HUES6 (cell line): ENCODE results near the gene STAT5B.
"Not testable (repeated sequence)": the region's sequence is repeated elsewhere in the genome, so short reads cannot be mapped to it uniquely, and the experiment has no call there.

Experiments used
- H3K27ac ChIP-seq: 2 replicates; pipeline ENCODE4 v1.7.0; 2013; ENCODE audit warnings: low read depth, mild to moderate bottlenecking, low read length, inconsistent platforms
- H3K27me3 ChIP-seq: 2 replicates; pipeline ENCODE4 v1.6.1; 2013; ENCODE audit warnings: low read length; ENCODE audit not compliant: control insufficient read depth, insufficient read depth
- H3K36me3 ChIP-seq: 2 replicates; pipeline ENCODE4 v1.6.1; 2013; ENCODE audit warnings: low read length; ENCODE audit not compliant: control insufficient read depth, insufficient read depth
- H3K4me1 ChIP-seq: 2 replicates; pipeline ENCODE4 v1.6.1; 2013; ENCODE audit warnings: low read length; ENCODE audit not compliant: control insufficient read depth, insufficient read depth
- H3K4me3 ChIP-seq: 2 replicates; pipeline ENCODE4 v1.5.1; 2013; ENCODE audit warnings: low read depth, low read length
- H3K9ac ChIP-seq: one replicate; pipeline ENCODE4 v1.6.1; 2013; ENCODE audit warnings: mild to moderate bottlenecking, low read length
- H3K9me3 ChIP-seq: 2 replicates; pipeline ENCODE4 v1.6.1; 2013; ENCODE audit warnings: low read depth, low read length; ENCODE audit not compliant: control insufficient read depth, insufficient read depth

The STAT5B gene

GRCh38 chr17:42225646-42226045 lies 50.5 kb downstream of the STAT5B start:
- no peak overlapping the region for H3K4me3 ChIP-seq
- no peak overlapping the region for H3K9ac ChIP-seq
- H3K27ac ChIP-seq, result no peak overlapping the region
- no peaks in the 10 kb centered on the region for H3K4me1 ChIP-seq
- H3K36me3 ChIP-seq, result peaks cover 30% of the 10 kb centered on the region
- H3K27me3 ChIP-seq, result no peaks in the 10 kb centered on the region
- H3K9me3 ChIP-seq, result no peaks in the 10 kb centered on the region

- H3K9ac ChIP-seq, result no peak overlapping the region
- H3K4me3 ChIP-seq, result no peak overlapping the region
- H3K9me3 ChIP-seq, result no peaks in the 10 kb centered on the region
- no peaks in the 10 kb centered on the region for H3K27me3 ChIP-seq
- peaks cover 30% of the 10 kb centered on the region for H3K36me3 ChIP-seq
- no peak overlapping the region for H3K27ac ChIP-seq
- H3K4me1 ChIP-seq, result no peaks in the 10 kb centered on the region
Measured at GRCh38 chr17:42224651-42225050, 51.5 kb downstream of the STAT5B start.

- no peak overlapping the region for H3K27ac ChIP-seq
- no peak overlapping the region for H3K4me3 ChIP-seq
- no peaks in the 10 kb centered on the region for H3K9me3 ChIP-seq
- no peaks in the 10 kb centered on the region for H3K4me1 ChIP-seq
- H3K9ac ChIP-seq, result no peak overlapping the region
- peaks cover 42% of the 10 kb centered on the region for H3K36me3 ChIP-seq
- no peaks in the 10 kb centered on the region for H3K27me3 ChIP-seq
Measured at GRCh38 chr17:42221886-42222745, 54.1 kb downstream of the STAT5B start.

GRCh38 chr17:42219280-42219679 lies 56.9 kb downstream of the STAT5B start:
- H3K9me3 ChIP-seq, H3K4me3 ChIP-seq, H3K27ac ChIP-seq, H3K27me3 ChIP-seq, H3K9ac ChIP-seq, H3K4me1 ChIP-seq: not testable (repeated sequence)
- H3K36me3 ChIP-seq, result peaks cover 61% of the 10 kb centered on the region

- Histone ChIP-seq H3K27ac (no peak overlapping the region), H3K4me3 (no peak overlapping the region), H3K9ac (no peak overlapping the region), H3K9me3 (no peaks in the 10 kb centered on the region), H3K4me1 (no peaks in the 10 kb centered on the region), H3K27me3 (no peaks in the 10 kb centered on the region), H3K36me3 (peaks cover 82% of the 10 kb centered on the region)
Measured at GRCh38 chr17:42214156-42214555, 62.0 kb downstream of the STAT5B start.

GRCh38 chr17:42212382-42212781 lies 63.8 kb downstream of the STAT5B start:
- Histone ChIP-seq H3K9me3 (no peaks in the 10 kb centered on the region), H3K27ac (no peak overlapping the region), H3K4me3 (no peak overlapping the region), H3K27me3 (no peaks in the 10 kb centered on the region), H3K36me3 (peaks cover 80% of the 10 kb centered on the region), H3K9ac (no peak overlapping the region), H3K4me1 (no peaks in the 10 kb centered on the region)

GRCh38 chr17:42211921-42212341 lies 64.3 kb downstream of the STAT5B start:
- not testable (repeated sequence) for H3K9ac ChIP-seq, H3K4me3 ChIP-seq, H3K4me1 ChIP-seq, H3K27me3 ChIP-seq, H3K9me3 ChIP-seq, H3K27ac ChIP-seq
- peaks cover 78% of the 10 kb centered on the region for H3K36me3 ChIP-seq

GRCh38 chr17:42210046-42210445 lies 66.1 kb downstream of the STAT5B start:
- H3K36me3 ChIP-seq, result peaks cover 73% of the 10 kb centered on the region
- H3K4me3 ChIP-seq, result no peak overlapping the region
- H3K27ac ChIP-seq, result no peak overlapping the region

GRCh38 chr17:42206153-42206612 lies 70.0 kb downstream of the STAT5B start:
- H3K4me1 ChIP-seq, H3K27me3 ChIP-seq, H3K27ac ChIP-seq, H3K4me3 ChIP-seq, H3K9ac ChIP-seq, H3K9me3 ChIP-seq: not testable (repeated sequence)
- H3K36me3 ChIP-seq, result peaks cover 75% of the 10 kb centered on the region

More at GRCh38 chr17:42210046-42210445, 66.1 kb downstream of the STAT5B start:
- Histone ChIP-seq H3K27me3 (no peaks in the 10 kb centered on the region), H3K9me3 (no peaks in the 10 kb centered on the region), H3K4me1 (no peaks in the 10 kb centered on the region), H3K9ac (no peak overlapping the region)

- Histone ChIP-seq H3K4me3 (no peak overlapping the region), H3K4me1 (no peaks in the 10 kb centered on the region), H3K9ac (no peak overlapping the region), H3K9me3 (no peaks in the 10 kb centered on the region), H3K36me3 (peaks cover 68% of the 10 kb centered on the region), H3K27me3 (no peaks in the 10 kb centered on the region), H3K27ac (no peak overlapping the region)
Measured at GRCh38 chr17:42203354-42203753, 72.8 kb downstream of the STAT5B start.

GRCh38 chr17:42202696-42203095 lies 73.5 kb downstream of the STAT5B start:
- H3K9me3 ChIP-seq, result no peaks in the 10 kb centered on the region
- peaks cover 67% of the 10 kb centered on the region for H3K36me3 ChIP-seq
- no peaks in the 10 kb centered on the region for H3K27me3 ChIP-seq
- H3K9ac ChIP-seq, result no peak overlapping the region
- H3K4me3 ChIP-seq, result no peak overlapping the region
- no peak overlapping the region for H3K27ac ChIP-seq
- H3K4me1 ChIP-seq, result no peaks in the 10 kb centered on the region
